ENCODE results near the gene NPC1.
"Not testable (repeated sequence)": the region's sequence is repeated elsewhere in the genome, so short reads cannot be mapped to it uniquely, and the experiment has no call there.

Gene NPC1

GRCh38 chr18:23515911-23516546, 70.3 kb downstream of the NPC1 start:
- Histone ChIP-seq H3K27ac (no peak overlapping the region), H3K36me3 (peaks cover 56% of the 10 kb centered on the region), H3K4me3 (ENCODE audit: low read depth, low read length) (no peak overlapping the region), H3K9me3 (ENCODE audit: severe bottlenecking) (no peaks in the 10 kb centered on the region), H3K27me3 (ENCODE audit: insufficient read depth, low read depth, severe bottlenecking) (no peaks in the 10 kb centered on the region)
- peak; percentile 82 for DNase-seq
- TF ChIP-seq CTCF (IDR thresholded peaks at IDR 0.05; ENCODE audit: low read depth, low read length), result peak; percentile 88

- Histone ChIP-seq H3K4me3 (ENCODE audit: low read depth, low read length) (no peak overlapping the region), H3K36me3 (peaks cover 49% of the 10 kb centered on the region), H3K9me3 (ENCODE audit: severe bottlenecking) (no peaks in the 10 kb centered on the region), H3K27me3 (ENCODE audit: insufficient read depth, low read depth, severe bottlenecking) (no peaks in the 10 kb centered on the region), H3K27ac (no peak overlapping the region)
- no peak for DNase-seq
- no peak for TF ChIP-seq CTCF (IDR thresholded peaks at IDR 0.05; ENCODE audit: low read depth, low read length)
Observed at GRCh38 chr18:23512641-23513040, 73.7 kb downstream of the NPC1 start.

GRCh38 chr18:23512216-23512615, 74.1 kb downstream of the NPC1 start:
- H3K4me3 ChIP-seq (ENCODE audit: low read depth, low read length); DNase-seq; H3K9me3 ChIP-seq (ENCODE audit: severe bottlenecking); H3K27me3 ChIP-seq (ENCODE audit: insufficient read depth, low read depth, severe bottlenecking); H3K27ac ChIP-seq: not testable (repeated sequence)
- peaks cover 51% of the 10 kb centered on the region for H3K36me3 ChIP-seq

- H3K27ac ChIP-seq; DNase-seq; H3K9me3 ChIP-seq (ENCODE audit: severe bottlenecking); H3K27me3 ChIP-seq (ENCODE audit: insufficient read depth, low read depth, severe bottlenecking); H3K4me3 ChIP-seq (ENCODE audit: low read depth, low read length): not testable (repeated sequence)
- peaks cover 53% of the 10 kb centered on the region for H3K36me3 ChIP-seq
Observed at GRCh38 chr18:23510923-23511322, 75.4 kb downstream of the NPC1 start.

- H3K36me3 ChIP-seq, result peaks cover 41% of the 10 kb centered on the region
Observed at GRCh38 chr18:23506393-23506792, 79.9 kb downstream of the NPC1 start.

GRCh38 chr18:23504720-23505119, 81.6 kb downstream of the NPC1 start:
- H3K36me3 ChIP-seq, result peaks cover 26% of the 10 kb centered on the region; the same call in 1 of the 2 replicates
- no peak overlapping the region for H3K27ac ChIP-seq
- no peaks in the 10 kb centered on the region for H3K9me3 ChIP-seq (ENCODE audit: severe bottlenecking)
- H3K27me3 ChIP-seq (ENCODE audit: insufficient read depth, low read depth, severe bottlenecking), result no peaks in the 10 kb centered on the region
- DNase-seq, result no peak
- no peak for TF ChIP-seq CTCF (IDR thresholded peaks at IDR 0.05; ENCODE audit: low read depth, low read length)
- H3K4me3 ChIP-seq (ENCODE audit: low read depth, low read length), result no peak overlapping the region

More at GRCh38 chr18:23506393-23506792, 79.9 kb downstream of the NPC1 start:
- Histone ChIP-seq H3K4me3 (ENCODE audit: low read depth, low read length) (no peak overlapping the region), H3K27ac (no peak overlapping the region), H3K27me3 (ENCODE audit: insufficient read depth, low read depth, severe bottlenecking) (no peaks in the 10 kb centered on the region), H3K9me3 (ENCODE audit: severe bottlenecking) (no peaks in the 10 kb centered on the region)
- DNase-seq, result no peak
- no peak for TF ChIP-seq CTCF (IDR thresholded peaks at IDR 0.05; ENCODE audit: low read depth, low read length)

- no peak for TF ChIP-seq CTCF (IDR thresholded peaks at IDR 0.05; ENCODE audit: low read depth, low read length)
- H3K27me3 ChIP-seq (ENCODE audit: insufficient read depth, low read depth, severe bottlenecking), result no peaks in the 10 kb centered on the region
- no peaks in the 10 kb centered on the region for H3K9me3 ChIP-seq (ENCODE audit: severe bottlenecking)
- no peak for DNase-seq
- H3K27ac ChIP-seq, result peak overlapping the region; percentile 7; the same call in 1 of the 2 replicates
- peak overlapping the region; percentile 88 for H3K4me3 ChIP-seq (ENCODE audit: low read depth, low read length)
- H3K36me3 ChIP-seq, result peaks cover 23% of the 10 kb centered on the region; the same call in 1 of the 2 replicates
Observed at GRCh38 chr18:23503963-23504344, 82.4 kb downstream of the NPC1 start.
